Osteoblast (primary cell): ENCODE results near the gene PNPLA2. TPM values are rescaled to one million over a fixed set of nuclear protein-coding genes. Genes with fewer than 3 reads are reported as not detected.
A peak's percentile ranks its signal among the peaks of the same experiment; 100 is the strongest.

Experiments used
- DNase-seq: peaks from one replicate; pipeline ENCODE4 v3.0.0; 2011; ENCODE audit warnings: low spot score, mixed read lengths; ENCODE audit not compliant: insufficient read length; ENCODE audit errors: missing footprints
- H2AFZ ChIP-seq: 2 replicates; pipeline ENCODE4 v1.6.0; 2011; ENCODE audit warnings: mild to moderate bottlenecking, low read length
- H3K27ac ChIP-seq: 2 replicates; pipeline ENCODE4 v1.5.1; 2011; ENCODE audit warnings: mild to moderate bottlenecking, low read depth, low read length, moderate library complexity
- H3K27me3 ChIP-seq: 2 replicates; pipeline ENCODE4 v1.6.0; 2012; ENCODE audit warnings: mild to moderate bottlenecking, control low read depth, inconsistent platforms, low read length, moderate library complexity; ENCODE audit not compliant: insufficient read depth
- H3K36me3 ChIP-seq: 2 replicates; pipeline ENCODE4 v1.5.1; 2011; ENCODE audit warnings: mild to moderate bottlenecking, low read length, control low read depth, moderate library complexity; ENCODE audit not compliant: insufficient read depth
- H3K4me1 ChIP-seq: 2 replicates; pipeline ENCODE4 v1.5.1; 2011; ENCODE audit warnings: mild to moderate bottlenecking, low read length, control low read depth, moderate library complexity; ENCODE audit not compliant: insufficient read depth
- H3K4me2 ChIP-seq: 2 replicates; pipeline ENCODE4 v1.6.0; 2011; ENCODE audit warnings: mild to moderate bottlenecking, low read length; ENCODE audit not compliant: insufficient read depth
- H3K4me3 ChIP-seq: fragments of 200-600 bp; sonication (generic); 3 replicates; pipeline ENCODE4 v1.5.1; 2012; ENCODE audit warnings: mild to moderate bottlenecking, low read length, inconsistent platforms; ENCODE audit not compliant: insufficient read depth
- H3K79me2 ChIP-seq: 2 replicates; pipeline ENCODE4 v1.6.0; 2012; ENCODE audit warnings: mild to moderate bottlenecking, low read length, control low read depth, inconsistent platforms; ENCODE audit not compliant: insufficient read depth
- H3K9me3 ChIP-seq: 2 replicates; pipeline ENCODE4 v1.5.1; 2011; ENCODE audit warnings: low read depth, low read length, control low read depth
- H4K20me1 ChIP-seq: 2 replicates; pipeline ENCODE4 v1.6.0; 2012; ENCODE audit warnings: mild to moderate bottlenecking, low read length, control low read depth; ENCODE audit not compliant: insufficient read depth
- total RNA-seq: library from RNA; depleted of rRNA; stranded (reverse); fragments of >200 nt; gene quantifications from 2 replicates; pipeline ENCODE4 v1.2.3, GENCODE V29; 2012
- TF ChIP-seq, protein P1 (sequence below): IDR thresholded peaks from 2 replicates; pipeline ENCODE4 v1.5.1; 2011; ENCODE audit warnings: mild to moderate bottlenecking, low read depth, low read length, moderate library complexity; ENCODE audit errors: extremely low read depth

PNPLA2 gene
- total RNA-seq, 1 donor: 32.6 TPM

DNA sequence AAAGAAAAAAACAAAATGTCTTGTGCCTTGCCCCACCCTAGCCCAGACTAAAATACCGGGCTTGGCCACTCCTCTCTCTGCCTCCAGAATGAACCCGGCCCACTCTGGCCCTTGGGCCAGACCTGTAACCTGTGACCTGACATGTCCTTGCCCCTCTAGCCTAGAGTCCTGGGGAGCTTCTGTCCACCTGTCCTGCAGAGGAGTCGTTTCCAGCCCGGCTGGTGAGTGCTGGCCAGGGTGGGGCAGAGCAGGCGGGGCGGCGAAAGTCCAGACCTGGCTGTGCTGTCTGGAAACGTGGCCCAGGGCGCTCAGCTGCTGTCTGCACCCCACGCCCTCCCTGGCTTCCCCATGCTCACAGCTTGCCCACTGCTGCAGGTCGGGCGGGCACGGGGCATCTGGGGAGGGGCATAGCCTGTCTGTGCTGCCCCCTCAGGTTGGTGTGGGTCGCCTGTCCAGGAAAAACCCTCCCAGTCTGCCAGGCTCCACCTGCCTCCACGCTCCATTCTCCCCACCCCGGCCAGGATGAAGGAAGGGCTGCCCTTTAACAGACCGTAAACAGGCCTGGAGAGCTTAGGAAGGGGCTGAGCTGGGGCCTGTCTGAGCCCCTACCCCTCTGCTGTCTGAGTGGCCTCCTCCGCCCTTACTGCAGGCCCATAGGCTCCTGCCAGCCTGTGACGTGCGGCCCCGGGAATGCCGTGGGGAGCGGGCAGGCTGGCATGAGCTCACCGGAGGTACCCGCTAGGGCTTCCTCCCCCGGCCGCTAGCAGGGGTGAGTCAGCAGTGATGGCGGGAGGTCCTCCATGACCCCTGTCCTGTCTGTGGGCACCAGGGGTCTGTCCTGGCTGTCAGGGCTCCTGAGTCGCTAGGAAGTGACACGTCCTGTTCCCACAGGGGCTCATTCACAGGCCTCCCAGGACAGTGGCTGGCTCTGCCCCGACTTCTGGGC, 15.9 kb downstream of the PNPLA2 start:
- H3K9me3 ChIP-seq: no peaks in the 10 kb centered on the region
- TF ChIP-seq, protein P1, sequence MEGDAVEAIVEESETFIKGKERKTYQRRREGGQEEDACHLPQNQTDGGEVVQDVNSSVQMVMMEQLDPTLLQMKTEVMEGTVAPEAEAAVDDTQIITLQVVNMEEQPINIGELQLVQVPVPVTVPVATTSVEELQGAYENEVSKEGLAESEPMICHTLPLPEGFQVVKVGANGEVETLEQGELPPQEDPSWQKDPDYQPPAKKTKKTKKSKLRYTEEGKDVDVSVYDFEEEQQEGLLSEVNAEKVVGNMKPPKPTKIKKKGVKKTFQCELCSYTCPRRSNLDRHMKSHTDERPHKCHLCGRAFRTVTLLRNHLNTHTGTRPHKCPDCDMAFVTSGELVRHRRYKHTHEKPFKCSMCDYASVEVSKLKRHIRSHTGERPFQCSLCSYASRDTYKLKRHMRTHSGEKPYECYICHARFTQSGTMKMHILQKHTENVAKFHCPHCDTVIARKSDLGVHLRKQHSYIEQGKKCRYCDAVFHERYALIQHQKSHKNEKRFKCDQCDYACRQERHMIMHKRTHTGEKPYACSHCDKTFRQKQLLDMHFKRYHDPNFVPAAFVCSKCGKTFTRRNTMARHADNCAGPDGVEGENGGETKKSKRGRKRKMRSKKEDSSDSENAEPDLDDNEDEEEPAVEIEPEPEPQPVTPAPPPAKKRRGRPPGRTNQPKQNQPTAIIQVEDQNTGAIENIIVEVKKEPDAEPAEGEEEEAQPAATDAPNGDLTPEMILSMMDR: no peak
- peaks cover 53% of the 10 kb centered on the region for H3K79me2 ChIP-seq
- peak overlapping the region; percentile 87 for H3K4me3 ChIP-seq
- H4K20me1 ChIP-seq: peaks cover 50% of the 10 kb centered on the region
- peaks cover 42% of the 10 kb centered on the region for H3K4me1 ChIP-seq
- no peak overlapping the region for H2AFZ ChIP-seq
- no peaks in the 10 kb centered on the region for H3K27me3 ChIP-seq
- peak overlapping the region; percentile 92 for H3K27ac ChIP-seq
- H3K36me3 ChIP-seq: peaks cover 34% of the 10 kb centered on the region
- peak; percentile 98 for DNase-seq
- H3K4me2 ChIP-seq: peak overlapping the region; percentile 92

DNA sequence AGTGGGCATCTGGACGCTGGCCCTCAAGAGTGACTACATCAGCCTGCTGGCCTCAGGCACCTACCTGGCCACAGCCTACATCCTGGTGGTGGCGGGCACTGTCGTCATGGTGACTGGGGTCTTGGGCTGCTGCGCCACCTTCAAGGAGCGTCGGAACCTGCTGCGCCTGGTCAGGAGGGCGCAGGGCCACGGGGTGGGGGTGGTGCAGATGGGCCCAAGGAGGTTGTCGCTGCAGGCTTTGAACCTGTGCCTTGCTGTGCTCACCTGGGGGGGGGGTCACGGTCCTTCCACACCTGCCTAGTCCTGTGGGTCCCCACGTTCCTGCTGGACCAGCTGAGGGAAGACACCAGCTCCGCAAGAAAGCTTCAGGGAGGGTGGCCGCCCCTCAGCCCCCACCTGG, 17.6 kb downstream of the PNPLA2 start:
- Histone ChIP-seq H3K79me2 (peaks cover 69% of the 10 kb centered on the region), H3K4me2 (no peak overlapping the region), H3K4me3 (no peak overlapping the region), H3K27ac (no peak overlapping the region), H3K36me3 (peaks cover 50% of the 10 kb centered on the region), H3K27me3 (no peaks in the 10 kb centered on the region), H3K9me3 (no peaks in the 10 kb centered on the region), H4K20me1 (peaks cover 58% of the 10 kb centered on the region), H2AFZ (no peak overlapping the region), H3K4me1 (peaks cover 37% of the 10 kb centered on the region)
- TF ChIP-seq, protein P1: no peak
- no peak for DNase-seq

DNA sequence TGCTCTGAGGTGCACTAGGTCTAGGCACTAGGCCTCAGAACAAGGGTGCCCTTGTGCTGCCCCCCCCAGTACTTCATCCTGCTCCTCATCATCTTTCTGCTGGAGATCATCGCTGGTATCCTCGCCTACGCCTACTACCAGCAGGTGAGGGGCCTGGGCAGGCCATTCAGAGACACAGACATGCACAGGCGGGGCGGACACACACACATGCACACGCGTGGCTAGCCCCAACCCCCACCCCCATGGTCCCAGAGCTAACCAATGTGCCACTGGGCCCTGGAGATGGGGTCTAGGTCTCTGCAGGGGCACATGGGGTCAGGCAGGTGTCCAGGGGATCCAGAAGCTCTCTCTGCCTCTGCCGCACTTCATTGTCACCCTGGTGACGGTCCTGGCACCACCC, 18.0 kb downstream of the PNPLA2 start:
- Histone ChIP-seq H3K4me3 (no peak overlapping the region), H3K27ac (no peak overlapping the region), H3K36me3 (peaks cover 51% of the 10 kb centered on the region), H3K27me3 (no peaks in the 10 kb centered on the region), H3K79me2 (peaks cover 74% of the 10 kb centered on the region), H3K9me3 (no peaks in the 10 kb centered on the region), H2AFZ (no peak overlapping the region), H3K4me1 (peaks cover 33% of the 10 kb centered on the region), H3K4me2 (no peak overlapping the region), H4K20me1 (peaks cover 58% of the 10 kb centered on the region)
- DNase-seq: no peak
- TF ChIP-seq, protein P1: no peak
